ENCODE measurements around the gene CHCHD1.

- TF ChIP-seq CTCF (IDR thresholded peaks at IDR 0.05; ENCODE audit: poor library complexity) (no peak), EZH2 (IDR thresholded peaks at IDR 0.05; ENCODE audit: borderline replicate concordance) (no peak), EZH2phosphoT487 (IDR thresholded peaks at IDR 0.05; ENCODE audit: low read depth, severe bottlenecking, unreplicated experiment) (no peak)
These were observed 11.6 kb downstream of the CHCHD1 start for GRCh38 chr10:73793456-73793855.
